Pons (tissue), 1 donor: ENCODE results near the gene SORCS2.
A peak's percentile ranks its signal among the peaks of the same experiment; 100 is the strongest.
"Not testable (repeated sequence)": the region's sequence is repeated elsewhere in the genome, so short reads cannot be mapped to it uniquely, and the experiment has no call there.

Experiments used
- DNase-seq: peaks from one replicate; pipeline ENCODE4 v3.0.0-alpha.2; 2016; ENCODE audit warnings: low spot score

SORCS2 gene

DNA sequence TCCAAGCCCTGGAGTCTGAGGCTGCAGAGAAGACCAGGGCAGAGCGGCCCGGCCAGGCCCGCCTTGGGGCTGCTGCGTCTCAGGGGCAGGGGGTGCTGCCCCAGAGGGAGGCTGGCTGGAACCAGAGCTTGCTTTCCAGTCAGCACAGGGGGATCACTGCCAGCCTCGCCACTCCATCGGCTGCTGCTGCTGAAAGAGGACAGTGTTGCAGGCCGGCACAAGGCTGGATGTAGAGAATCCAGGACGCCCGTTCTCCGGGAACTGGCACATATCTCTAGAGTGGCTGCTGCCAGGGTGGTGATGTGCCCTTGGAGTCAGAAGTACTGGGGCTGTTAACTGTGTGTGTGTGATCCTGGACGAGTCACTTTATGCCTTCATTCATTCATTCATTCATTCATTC, 31.9 kb upstream of the SORCS2 start:
- peak; percentile 70 for DNase-seq

DNA sequence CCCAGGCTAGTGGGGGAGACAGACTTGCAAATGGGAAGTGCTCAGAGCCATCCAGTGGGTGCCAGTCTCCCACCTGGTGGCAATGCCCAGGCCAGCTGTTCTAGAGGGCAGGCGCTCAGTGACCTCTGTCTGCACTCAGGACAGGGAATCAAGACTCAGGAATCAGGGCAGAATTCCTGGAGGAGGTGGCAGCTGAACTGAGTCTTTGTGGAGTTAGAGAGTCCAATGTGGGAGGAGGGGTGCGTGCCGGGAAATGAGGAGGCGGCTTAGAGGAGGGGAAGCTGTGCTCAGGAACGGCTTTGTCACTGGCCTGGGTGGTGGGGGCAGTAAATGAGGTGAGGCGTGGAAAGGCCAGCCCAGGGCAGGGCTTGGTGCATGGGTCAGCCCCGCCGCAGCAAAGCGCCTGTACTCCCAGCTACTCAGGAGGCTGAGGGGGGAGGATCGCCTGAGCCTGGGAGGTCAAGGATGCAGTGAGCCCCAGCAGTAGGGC, 31.3 kb upstream of the SORCS2 start:
- DNase-seq = no peak

DNA sequence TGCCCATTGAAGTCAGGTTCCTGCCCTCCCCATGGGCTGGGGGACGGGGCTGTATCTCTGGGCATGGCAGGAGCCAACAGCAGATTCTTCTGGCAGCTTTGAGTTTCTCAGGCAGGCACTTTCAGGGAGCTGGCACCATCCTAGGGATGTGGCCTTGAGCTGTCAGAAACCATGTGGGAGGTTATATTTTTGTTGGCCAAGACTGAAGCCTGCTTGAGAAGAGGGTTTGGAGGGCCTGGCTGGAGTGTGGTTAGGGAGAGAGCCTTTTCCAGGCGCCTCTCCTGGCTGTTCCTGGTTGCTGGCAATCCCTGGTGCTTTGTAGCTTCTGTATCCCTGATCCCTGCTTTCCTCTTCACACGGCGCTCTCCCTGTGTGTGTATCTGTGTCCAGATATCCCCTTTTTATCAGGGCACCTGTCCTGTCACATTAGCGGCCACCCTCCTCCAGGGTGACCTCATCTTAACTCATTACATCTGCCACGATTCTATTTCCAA, 30.6 kb upstream of the SORCS2 start:
- DNase-seq = peak; percentile 26

DNA sequence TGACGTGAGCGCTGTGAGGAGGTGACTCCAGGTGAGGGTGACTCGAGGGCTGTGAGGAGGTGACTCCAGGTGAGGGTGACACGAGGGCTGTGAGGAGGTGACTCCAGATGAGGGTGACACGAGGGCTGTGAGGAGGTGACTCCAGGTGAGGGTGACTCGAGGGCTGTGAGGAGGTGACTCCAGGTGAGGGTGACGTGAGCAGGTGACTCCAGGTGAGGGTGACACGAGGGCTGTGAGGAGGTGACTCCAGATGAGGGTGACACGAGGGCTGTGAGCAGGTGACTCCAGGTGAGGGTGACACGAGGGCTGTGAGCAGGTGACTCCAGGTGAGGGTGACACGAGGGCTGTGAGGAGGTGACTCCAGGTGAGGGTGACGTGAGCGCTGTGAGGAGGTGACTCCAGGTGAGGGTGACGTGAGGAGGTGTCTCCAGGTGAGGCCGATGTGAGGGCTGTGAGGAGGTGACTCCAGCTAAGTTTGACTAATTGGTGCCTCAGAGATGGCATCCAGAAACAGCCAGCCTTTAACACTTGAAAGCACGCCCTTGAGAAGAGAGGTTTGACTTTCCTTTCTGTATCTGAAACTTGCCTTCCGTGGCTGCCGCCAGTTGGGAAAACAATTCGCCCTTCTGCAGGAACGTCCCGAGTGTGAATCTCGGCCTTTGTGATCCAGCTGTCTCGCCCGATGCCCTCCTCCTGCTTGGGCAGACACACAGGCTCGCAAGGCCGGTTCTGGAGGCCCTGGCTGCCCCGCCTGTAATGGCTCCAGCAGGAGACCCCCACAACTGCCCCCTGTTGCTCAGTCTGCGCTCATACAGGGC, 27.1 kb upstream of the SORCS2 start:
- not testable (repeated sequence) for DNase-seq

DNA sequence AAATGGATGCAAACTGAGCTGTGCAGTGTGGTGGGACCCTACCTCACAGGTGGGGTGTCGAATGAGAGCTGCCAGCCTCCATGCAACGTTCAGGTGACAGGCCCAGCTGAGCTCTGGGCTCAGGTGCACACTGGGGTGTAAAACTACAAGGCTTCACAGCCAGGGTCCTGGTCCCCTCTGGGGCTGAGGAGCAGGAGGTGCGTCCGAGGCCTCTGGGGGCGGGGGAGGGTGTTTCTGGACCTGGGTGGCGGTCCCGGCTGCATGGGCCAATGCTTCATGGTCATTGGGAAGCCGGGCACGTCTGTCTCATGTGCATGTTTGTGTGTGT, 26.5 kb upstream of the SORCS2 start:
- DNase-seq = no peak

DNA sequence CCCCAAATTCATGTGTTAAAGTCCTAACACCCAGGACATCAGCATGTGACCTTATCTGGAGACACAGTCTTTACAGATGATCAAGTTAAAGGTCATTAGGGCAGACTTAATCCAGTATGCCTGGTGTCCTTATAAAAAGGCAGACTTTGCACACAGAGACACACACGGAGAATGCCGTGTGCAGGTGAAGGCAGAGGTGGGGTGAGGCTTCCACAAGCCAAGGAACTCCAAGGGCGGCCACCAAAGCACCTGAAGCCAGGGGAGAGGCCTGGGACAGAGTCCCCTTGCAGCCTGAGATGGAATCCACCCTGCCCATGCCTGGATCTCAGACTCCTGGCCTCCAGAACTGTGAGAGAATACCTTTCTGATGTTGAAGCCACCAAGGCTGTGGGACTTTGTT, 26.1 kb upstream of the SORCS2 start:
- no peak for DNase-seq

DNA sequence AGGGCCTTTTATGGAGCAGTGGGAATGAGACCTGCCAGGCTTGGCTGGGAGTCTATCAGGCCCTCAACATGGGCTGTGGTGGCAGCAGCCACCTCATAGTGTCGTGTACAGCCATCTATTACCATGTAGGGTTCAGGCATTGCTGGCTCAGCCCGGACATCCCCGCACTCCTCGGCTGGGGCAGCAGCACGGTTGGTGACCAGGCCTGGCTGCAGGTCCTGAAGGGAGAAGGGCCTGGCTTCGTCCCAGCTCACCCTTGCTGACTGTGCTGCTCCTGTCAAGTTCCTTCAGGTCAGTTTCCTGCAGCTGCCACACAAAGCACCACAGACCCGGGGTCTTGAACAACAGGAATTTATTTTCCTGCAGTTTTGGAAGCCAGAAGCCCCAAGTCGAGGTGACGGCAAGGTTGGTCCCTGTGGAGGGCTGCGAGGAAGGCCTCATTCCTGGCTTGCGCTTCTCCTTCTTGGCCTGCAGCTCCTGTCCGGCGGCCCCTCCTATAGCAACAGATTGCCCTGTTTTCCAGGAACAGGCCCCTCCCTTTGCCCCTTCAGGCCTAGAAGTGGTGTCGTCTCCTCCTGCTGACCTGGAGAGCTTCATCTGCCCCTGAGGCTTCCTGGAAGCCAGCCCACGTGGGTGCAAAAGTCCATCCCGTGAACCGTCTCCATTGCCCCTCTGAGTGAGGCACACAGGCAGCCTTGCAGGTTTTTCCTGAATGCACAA, 25.2 kb upstream of the SORCS2 start:
- no peak for DNase-seq

DNA sequence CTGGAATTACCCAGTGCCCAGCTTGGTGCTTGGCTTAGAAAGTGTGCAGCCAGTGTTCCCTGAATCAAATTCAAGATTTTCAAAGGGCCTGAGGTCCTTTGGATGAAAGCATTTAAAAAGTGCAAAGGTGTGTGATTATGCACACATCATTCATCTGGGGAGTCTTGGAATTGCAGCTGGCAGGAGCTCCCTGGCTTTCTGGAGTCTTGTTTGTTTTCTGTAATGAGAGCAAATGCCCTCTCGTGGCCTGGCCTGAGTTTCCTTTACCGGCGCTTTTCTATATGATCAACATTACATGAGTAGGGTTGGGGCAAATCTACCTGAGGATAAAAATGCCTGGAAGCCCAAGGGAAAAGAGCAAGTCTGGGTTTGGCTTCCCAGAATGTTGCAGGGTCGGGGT, 24.6 kb upstream of the SORCS2 start:
- DNase-seq = no peak

DNA sequence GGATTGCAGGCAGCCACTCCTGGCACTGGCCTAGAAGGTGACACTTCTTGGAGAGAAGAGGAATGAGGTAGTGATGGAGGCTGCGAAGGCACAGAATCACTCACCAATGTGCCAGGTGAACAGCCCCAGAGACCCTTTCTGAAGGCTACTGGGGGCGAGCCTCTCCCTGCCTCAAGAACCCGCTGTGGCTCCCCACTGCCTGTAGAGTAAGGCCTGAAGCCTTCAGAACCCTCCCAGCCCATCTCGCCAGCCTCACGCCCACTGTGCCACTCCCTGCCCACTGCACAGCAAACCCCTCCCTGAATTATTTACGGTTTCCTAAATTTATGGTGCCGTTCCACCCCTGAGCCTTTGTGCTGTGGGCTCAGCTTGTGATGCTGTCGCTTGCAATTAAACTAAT, 24.2 kb upstream of the SORCS2 start:
- DNase-seq = no peak

DNA sequence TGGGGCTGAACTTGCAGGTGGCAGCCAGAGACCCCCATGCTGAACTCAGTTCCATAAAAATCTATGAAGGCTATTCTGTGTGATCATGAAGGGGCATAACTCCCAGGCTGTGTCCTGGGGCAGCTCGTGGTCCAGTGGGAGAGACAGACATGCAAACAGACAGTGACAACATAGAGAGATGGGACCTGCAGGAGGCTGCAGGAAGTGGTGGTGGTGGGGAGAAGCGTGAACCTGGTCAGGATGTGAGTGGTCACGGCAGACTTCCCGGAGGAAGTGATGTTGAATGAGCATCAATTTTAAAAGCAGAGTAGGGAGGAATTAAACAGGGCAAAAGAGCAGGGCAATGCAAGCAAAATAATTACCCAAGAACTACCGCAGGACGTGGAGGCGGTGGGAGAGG, 23.2 kb upstream of the SORCS2 start:
- no peak for DNase-seq

DNA sequence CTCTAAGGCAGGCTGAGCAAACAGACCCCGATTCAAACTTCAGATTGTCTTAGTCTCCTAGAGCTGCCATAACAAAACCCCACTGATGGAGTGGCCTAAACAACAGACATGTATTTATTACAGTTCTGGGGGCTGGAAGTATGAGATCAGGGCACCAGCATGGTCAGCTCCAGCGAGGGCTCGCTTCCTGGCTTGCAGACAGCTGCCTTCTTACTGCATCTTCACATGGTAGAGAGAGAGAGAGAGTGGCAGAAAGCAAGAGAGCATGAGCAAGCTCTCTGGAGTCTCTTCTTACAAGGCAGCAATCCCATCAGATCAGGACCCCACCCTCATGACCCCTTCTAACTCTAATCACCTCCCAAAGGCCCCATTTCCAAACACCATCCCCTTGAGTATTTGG, 22.3 kb upstream of the SORCS2 start:
- no peak for DNase-seq

DNA sequence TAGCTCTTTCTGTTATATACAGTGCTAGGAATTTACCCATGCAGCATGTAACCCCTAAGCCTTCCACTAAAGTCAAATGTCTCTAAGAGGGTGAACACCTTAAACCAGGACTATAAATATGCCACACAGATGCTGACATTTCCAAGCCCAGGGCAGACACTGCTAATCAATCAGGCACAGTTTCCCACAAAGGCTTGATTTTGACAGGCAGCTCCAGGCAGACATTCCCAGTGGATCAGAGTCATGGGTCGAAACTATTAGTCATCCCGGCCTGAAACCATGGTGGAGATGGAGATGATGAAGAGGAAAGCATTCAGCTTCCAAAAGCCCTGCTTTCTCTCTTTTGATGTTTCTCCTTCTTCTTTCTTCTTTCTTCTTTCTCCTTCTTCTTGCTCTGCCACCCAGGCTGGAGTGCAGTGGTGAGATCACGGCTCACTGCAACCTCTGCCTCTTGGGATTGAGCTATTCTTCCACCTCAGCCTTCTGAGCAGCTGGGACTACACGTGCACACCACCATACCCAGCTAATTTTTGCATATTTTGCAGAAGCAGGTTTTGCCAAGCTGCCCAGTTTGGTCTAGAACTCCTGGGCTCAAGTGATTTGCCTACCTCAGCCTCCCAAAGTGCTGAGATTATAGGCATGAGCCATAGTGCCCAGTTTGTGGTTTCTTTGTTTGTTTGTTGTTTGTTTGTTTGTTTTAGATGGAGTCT, 21.0 kb upstream of the SORCS2 start:
- no peak for DNase-seq

DNA sequence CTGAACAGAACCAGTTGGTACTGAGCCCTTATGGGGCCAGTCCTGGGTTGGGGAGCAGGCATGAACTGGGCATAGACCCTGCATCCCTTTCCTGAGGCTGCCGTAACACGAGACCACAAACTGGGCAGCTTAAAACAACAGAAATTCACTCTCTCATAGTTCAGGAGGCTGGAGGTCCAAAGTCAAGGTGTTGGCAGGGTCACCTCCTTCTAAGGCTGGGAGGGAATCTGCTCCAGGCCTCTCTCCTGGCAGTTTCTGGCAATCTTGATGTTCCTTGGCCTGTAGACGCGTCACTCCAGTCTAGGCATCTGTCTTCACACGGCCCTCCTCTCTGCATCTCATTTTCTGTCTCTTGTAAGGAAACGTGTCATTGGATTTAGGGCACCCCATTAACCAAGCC, 19.8 kb upstream of the SORCS2 start:
- no peak for DNase-seq

DNA sequence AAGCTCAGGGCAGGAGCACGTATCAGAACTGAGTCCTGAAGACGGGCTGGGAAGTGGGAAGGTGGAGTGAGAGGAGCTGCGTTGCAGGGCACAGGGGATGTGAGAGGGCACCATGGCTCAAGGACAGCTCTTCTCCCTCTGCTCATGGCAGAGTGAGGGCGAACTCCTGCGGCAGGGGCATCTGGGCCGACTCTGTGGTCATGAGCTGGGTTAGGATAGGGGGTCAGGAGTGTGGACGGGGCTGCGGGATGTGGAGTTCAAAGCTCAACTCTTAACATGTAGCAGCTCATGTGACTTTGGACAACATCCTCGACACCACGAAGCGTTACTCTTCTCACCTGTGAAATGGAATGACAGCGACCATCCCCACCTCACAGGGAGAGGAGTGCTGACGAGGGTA, 19.4 kb upstream of the SORCS2 start:
- no peak for DNase-seq

DNA sequence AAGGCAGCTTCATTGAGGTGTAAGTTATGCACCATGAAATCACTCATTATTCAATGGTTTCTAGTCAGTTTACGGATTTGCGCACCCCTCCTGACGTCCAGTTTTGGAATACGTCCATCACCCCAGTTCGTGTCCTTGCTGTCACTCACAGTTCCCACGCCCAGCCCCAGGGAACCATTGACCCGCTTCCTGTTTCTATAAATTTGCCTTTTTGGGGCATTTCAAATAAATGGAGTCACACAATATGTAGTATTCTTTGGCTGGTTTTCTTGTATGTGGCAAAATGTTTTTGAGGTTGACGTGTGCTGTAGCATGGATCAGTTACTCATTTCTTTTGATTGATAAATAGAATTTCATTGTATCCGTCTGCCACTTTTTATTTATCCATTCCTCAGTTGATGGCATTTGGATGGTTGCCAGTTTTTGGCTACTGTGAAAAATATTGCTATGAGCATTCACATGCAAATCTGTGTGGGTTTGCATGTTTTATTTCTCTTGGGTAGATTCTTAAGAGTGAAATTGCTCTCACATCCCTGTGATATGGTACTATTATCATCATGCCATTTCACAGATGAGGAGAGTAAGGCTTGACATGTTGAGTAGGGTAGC, 18.4 kb upstream of the SORCS2 start:
- no peak for DNase-seq

DNA sequence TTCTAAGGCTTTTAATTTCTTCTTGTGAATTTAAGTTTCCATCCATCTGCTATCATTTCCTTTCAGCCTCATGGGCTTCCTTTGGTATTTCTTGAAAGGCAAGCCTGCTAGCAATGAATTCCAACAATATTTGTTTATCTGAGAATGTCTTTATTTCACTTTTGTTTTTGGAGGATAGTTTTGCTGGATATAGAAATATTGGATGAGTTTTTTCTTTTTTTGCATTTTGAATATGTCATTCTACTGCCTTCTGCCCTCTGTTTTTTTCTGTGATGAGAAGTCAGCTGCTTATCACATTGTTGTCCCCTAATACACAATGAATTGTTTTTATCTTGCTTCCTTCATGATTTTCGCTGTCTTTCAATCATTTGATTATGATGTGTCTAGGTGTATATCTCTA, 13.2 kb upstream of the SORCS2 start:
- no peak for DNase-seq

DNA sequence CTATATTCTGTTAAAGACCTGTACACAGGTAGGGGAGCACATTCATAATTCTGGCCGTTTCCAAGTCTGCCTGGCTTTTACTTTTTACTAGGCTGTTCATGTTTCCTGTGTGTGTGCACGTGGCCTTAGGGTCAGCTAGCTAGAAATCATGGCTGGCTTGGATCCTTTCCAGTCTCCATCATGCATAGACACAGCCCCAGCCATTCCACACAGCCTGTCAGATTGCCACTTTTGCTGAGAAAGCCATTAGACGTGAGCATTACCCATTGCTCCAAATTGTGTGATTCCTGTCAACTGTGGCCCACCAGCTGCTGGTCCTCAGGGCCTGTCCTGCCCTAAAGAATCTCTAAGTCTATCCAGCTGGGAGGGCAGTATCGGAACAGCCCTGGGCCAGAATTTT, 11.4 kb upstream of the SORCS2 start:
- no peak for DNase-seq

DNA sequence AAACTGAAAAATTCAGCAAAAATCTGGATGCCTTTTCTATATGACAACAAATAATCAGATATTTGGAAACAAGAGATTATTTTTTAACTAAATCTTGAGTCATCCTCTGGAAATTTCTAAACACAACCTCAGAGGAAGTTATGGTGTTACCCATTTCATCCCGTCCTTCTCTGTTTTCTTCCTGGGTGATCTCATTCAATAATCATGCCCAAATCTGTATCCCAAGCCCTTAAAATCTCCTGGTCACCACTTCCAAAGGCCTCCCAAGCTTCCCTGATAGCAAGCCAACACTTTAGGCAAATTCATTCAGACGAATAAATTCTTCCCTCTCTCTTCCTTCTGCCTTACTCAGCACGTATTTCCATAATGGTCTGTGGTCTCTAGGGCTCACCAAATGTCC, 9.7 kb upstream of the SORCS2 start:
- DNase-seq = no peak

DNA sequence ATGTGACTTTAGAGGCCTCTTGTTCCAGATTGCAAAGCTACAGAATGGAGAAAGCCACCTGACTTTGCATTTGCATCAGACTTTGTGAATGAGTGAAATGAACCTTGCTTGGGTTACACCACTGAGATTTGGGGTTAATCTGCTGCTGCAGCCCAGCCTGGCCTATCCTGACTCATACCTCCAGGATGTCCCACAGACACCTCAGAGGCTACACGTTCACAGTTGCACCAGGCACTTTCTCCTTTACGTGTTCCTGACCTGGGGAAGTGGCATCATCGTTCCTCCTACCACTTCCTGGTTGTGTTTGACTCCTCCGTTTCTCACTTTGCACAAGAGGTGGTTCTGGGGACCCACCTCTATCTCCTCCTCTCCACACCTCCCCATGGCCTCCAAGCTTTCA, 9.2 kb upstream of the SORCS2 start:
- DNase-seq = no peak

DNA sequence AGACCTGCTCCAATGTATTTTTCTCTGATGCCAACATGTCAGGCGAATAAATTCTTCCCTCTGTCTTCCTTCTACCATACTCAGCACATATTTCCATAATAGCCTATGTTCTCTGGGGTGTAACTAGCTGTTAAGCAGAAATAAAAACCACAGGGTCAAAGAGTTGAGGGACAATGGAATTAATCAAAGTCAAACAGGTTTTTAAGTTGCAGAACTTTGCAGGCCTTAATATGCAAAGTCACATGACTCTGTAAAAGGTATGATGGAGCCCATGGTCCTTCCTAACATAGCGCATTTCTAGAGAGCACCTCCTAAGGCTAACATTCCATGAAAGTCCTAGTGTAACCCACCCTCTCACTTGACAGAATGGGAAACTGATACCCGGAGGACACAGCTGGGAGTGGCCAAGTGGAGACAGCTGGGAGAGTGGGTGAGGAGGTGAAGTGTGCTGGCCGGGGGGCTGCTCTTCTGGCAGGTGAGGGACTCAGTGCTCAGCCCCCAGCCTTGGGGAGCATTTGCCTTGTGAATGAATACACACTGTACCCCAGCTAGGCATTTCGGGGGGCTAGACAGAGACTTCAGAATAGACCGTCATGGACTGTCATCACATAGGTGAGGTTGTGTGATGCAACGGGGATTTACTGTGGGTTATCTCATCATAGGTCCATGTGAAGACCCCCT, 8.4 kb upstream of the SORCS2 start:
- no peak for DNase-seq

DNA sequence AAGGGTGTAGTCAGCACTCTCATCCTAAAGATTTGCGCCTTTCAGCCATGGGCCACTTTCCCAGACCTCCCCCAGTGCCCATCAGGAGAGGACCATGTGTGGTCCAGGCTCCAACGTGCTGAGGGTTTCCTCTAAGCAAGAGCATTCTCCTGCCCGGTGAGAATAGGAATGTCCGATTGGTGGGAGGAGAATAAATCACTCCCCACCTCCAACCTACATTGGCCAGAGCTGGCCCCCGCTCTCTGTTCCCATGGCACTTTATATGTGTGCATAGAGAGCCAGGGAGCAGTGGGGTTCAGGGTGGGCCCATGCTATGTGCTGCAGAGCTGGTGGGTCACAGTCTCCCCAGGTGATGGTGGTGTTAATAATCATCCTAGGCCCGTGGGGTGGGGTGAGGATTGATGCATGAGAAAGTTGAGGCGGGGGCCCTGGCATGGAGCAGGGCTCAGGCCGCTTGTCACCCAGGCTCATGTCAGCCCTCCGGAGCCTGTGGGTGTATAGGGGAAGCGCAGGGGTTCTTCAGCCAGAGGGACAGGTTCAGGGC, 6.8 kb upstream of the SORCS2 start:
- no peak for DNase-seq

DNA sequence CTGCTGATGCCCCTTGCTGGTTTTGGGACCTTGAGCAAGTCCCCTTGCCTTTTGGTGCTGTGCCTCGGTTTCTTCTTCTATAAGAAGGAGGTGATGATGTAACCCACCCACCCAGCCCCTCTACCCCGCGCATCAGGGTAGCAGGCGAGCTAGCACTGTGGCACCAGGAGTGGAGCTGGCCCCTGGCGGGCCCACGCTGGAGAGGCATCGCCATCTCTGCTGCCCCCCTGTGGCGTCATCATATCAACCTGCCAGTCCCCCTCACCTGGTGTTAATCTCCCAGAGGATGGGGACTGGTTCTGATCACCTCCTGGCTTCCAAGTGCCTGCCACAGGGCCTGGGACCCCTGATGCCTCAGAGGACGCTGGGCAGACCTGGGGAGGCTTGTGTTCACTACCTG, 6.3 kb upstream of the SORCS2 start:
- DNase-seq = no peak
